ENCODE results near the gene DNAH14.
"Not testable (repeated sequence)": the region's sequence is repeated elsewhere in the genome, so short reads cannot be mapped to it uniquely, and the experiment has no call there.

Gene DNAH14

GRCh38 chr1:225329041-225329440, 399.6 kb downstream of the DNAH14 start:
- H3K27ac Mint-ChIP-seq: no peak overlapping the region
- no peaks in the 10 kb centered on the region for H3K4me1 Mint-ChIP-seq (ENCODE audit: low read depth)
- no peak overlapping the region for H3K4me3 Mint-ChIP-seq
- peaks cover 3% of the 10 kb centered on the region for H3K27me3 Mint-ChIP-seq
- H3K36me3 Mint-ChIP-seq (ENCODE audit: low read depth): no peaks in the 10 kb centered on the region
- no peaks in the 10 kb centered on the region for H3K9me3 Mint-ChIP-seq
- no peak for DNase-seq

- not testable (repeated sequence) for H3K4me1 Mint-ChIP-seq (ENCODE audit: low read depth); DNase-seq; H3K4me3 Mint-ChIP-seq; H3K27me3 Mint-ChIP-seq; H3K36me3 Mint-ChIP-seq (ENCODE audit: low read depth); H3K9me3 Mint-ChIP-seq; H3K27ac Mint-ChIP-seq
Measured at GRCh38 chr1:225329996-225330395, 400.5 kb downstream of the DNAH14 start.

DNA sequence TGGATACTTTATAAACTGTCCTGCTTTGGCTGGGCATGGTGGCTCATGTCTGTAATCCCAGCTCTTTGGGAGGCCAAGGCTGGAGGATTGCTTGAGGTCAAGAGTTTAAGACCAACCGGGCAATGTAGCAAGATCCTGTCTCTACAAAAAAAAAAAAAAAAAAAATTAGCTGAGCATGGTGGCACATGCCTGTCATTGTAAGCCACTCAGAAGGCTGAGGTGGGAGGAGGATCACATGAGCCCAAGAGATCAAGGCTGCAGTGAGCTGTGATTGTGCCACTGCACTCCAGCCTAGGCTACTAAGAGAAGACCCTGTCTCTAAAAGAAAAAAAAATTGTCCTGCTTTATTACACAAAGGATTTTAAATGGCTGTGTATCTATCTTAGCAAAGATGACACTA, 403.2 kb downstream of the DNAH14 start:
- Mint-ChIP-seq H3K9me3 (no peaks in the 10 kb centered on the region), H3K4me1 (ENCODE audit: low read depth) (no peaks in the 10 kb centered on the region), H3K36me3 (ENCODE audit: low read depth) (no peaks in the 10 kb centered on the region), H3K27me3 (peaks cover 3% of the 10 kb centered on the region), H3K4me3 (no peak overlapping the region), H3K27ac (no peak overlapping the region)
- DNase-seq: no peak

- H3K4me1 Mint-ChIP-seq (ENCODE audit: low read depth); DNase-seq; H3K9me3 Mint-ChIP-seq; H3K4me3 Mint-ChIP-seq; H3K27me3 Mint-ChIP-seq; H3K27ac Mint-ChIP-seq; H3K36me3 Mint-ChIP-seq (ENCODE audit: low read depth): not testable (repeated sequence)
Measured at GRCh38 chr1:225335098-225335778, 405.8 kb downstream of the DNAH14 start.

DNA sequence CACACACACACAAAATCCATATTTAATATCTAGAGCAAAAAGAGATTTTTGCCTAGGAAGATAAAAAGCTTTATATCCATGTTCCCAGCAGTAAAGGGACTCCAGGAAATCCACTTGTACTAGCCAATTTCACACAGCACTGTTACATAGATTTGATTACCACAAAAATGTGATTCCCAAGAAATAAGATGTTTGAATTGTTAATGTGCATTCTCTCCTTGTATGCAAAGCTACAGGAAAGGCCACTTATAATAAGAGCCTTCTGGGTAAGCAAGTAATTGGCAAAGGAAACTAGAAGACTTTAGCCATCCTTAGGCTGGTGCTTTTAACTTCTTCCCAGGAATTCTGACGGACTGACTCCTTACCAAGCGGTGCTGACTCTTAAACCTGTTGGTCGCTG, 409.1 kb downstream of the DNAH14 start:
- Mint-ChIP-seq H3K27me3 (peaks cover 12% of the 10 kb centered on the region), H3K36me3 (ENCODE audit: low read depth) (no peaks in the 10 kb centered on the region), H3K4me3 (no peak overlapping the region), H3K9me3 (no peaks in the 10 kb centered on the region), H3K4me1 (ENCODE audit: low read depth) (no peaks in the 10 kb centered on the region), H3K27ac (no peak overlapping the region)
- DNase-seq: no peak

DNA sequence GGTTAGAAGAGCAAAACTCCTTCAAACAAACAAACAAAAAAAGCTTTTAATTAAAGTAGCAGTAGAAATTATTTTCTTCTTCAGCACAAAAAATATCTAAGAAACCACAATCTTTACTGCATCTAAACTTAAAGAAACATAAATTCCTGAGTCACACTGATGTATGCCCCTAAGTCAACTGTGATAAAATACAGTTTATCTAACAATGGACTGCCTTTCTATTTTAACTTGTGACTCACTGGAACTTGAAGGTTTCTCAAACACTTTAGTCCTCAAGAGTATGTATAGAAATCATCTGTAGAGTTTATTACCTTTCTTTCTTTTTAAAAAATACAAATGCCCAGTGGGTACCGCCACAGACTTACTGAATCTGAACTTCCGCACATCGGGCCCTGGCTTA, 412.2 kb downstream of the DNAH14 start:
- Mint-ChIP-seq H3K27me3 (peaks cover 23% of the 10 kb centered on the region), H3K27ac (no peak overlapping the region), H3K36me3 (ENCODE audit: low read depth) (no peaks in the 10 kb centered on the region), H3K9me3 (no peaks in the 10 kb centered on the region), H3K4me1 (ENCODE audit: low read depth) (no peaks in the 10 kb centered on the region), H3K4me3 (no peak overlapping the region)
- no peak for DNase-seq

DNA sequence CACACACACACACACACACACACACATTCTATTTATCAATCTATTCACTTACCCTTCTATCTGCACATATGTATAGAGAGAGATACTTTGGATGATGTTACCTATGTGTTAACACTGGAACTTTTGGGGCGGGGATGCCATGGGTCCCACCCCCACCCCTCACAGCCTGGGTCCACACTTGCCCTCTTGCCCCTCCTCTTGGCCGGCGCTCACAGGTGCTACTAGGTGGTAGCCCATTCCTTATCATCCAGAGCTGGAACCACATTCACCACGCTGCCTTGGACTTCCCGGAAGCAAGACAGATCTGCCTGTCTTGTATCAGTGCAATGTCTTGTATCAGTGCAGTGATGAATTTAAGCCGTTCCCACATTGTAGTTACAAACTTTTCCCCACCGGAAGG, 413.2 kb downstream of the DNAH14 start:
- peaks cover 27% of the 10 kb centered on the region for H3K27me3 Mint-ChIP-seq
- H3K27ac Mint-ChIP-seq: no peak overlapping the region
- peaks cover 2% of the 10 kb centered on the region for H3K4me1 Mint-ChIP-seq (ENCODE audit: low read depth)
- H3K9me3 Mint-ChIP-seq: no peaks in the 10 kb centered on the region
- DNase-seq: no peak
- no peaks in the 10 kb centered on the region for H3K36me3 Mint-ChIP-seq (ENCODE audit: low read depth)
- H3K4me3 Mint-ChIP-seq: no peak overlapping the region

DNA sequence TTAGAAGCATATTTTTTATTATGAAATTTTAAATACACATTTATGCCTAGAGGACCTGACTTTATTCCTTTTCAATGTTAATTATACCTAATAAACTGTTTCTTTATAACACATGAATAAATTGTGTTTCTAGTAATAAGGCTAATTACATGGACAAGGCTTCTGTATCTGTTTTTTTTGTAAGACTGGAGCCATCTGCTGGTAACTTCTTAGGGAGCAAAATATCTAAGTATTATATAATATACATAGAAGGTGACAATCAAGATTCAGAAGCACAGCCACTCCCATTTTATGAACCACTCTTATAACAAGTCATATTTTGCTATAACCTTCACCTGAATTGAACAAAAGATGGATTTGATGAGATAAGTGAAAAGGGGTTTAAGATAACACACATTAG, 414.1 kb downstream of the DNAH14 start:
- DNase-seq: no peak
- Mint-ChIP-seq H3K4me3 (no peak overlapping the region), H3K27ac (no peak overlapping the region), H3K4me1 (ENCODE audit: low read depth) (peaks cover 2% of the 10 kb centered on the region), H3K9me3 (peaks cover 3% of the 10 kb centered on the region), H3K27me3 (peaks cover 27% of the 10 kb centered on the region), H3K36me3 (ENCODE audit: low read depth) (no peaks in the 10 kb centered on the region)

DNA sequence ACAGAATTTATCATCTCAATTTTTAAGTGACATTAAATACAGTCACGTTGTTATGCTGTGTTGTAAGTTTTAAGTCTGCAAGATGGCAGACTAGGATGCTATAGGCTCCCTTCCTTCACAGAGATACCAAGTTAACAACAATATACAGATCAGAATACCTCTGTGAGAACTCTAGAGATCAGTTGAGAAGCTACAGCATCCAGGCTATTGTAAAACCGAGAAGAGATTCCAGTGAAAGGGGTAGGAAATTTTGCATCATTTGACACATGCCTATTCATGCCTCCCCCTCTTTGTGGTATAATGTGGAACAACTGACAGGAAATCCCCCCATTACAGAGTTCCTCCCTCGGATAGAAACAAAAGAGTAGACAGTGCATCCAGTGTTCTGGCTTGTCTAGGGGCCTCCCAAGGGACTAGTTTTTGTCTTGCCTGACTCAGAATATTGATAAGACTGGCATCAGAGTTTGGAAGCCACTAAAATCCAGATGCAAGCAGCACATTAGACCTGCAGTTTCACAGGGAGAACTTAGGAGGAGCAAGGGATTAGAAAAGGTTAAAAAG, 417.7 kb downstream of the DNAH14 start:
- peaks cover 3% of the 10 kb centered on the region for H3K9me3 Mint-ChIP-seq
- H3K4me3 Mint-ChIP-seq: no peak overlapping the region
- H3K36me3 Mint-ChIP-seq (ENCODE audit: low read depth): no peaks in the 10 kb centered on the region
- H3K27ac Mint-ChIP-seq: no peak overlapping the region
- peaks cover 25% of the 10 kb centered on the region for H3K27me3 Mint-ChIP-seq
- peaks cover 2% of the 10 kb centered on the region for H3K4me1 Mint-ChIP-seq (ENCODE audit: low read depth)
- DNase-seq: no peak

- no peak for DNase-seq
- H3K4me1 Mint-ChIP-seq (ENCODE audit: low read depth): peaks cover 2% of the 10 kb centered on the region
Measured at GRCh38 chr1:225348400-225348799, 418.9 kb downstream of the DNAH14 start.

DNA sequence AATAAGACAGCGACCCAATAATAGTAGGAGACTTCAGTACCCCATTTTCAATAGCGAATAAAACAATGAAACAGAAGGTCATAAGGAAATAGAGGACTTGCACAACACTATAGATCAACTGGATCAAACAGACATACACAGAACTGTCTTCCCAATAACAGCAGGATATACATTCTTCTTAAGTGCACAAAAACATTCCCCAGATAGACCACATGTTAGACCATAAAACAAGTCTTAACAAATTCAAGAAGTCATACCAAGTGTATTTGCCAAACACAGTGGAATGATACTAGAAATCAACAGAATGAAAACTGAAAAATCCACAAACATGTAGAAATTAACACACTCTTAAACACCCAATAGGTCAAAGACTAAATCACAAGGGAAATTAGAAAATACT, 420.4 kb downstream of the DNAH14 start:
- H3K27me3 Mint-ChIP-seq: peaks cover 21% of the 10 kb centered on the region

More at GRCh38 chr1:225348400-225348799, 418.9 kb downstream of the DNAH14 start:
- no peak overlapping the region for H3K4me3 Mint-ChIP-seq
- peaks cover 25% of the 10 kb centered on the region for H3K27me3 Mint-ChIP-seq
- H3K36me3 Mint-ChIP-seq (ENCODE audit: low read depth): no peaks in the 10 kb centered on the region
- no peak overlapping the region for H3K27ac Mint-ChIP-seq
- peaks cover 3% of the 10 kb centered on the region for H3K9me3 Mint-ChIP-seq

GRCh38 chr1:225350872-225351271, 421.4 kb downstream of the DNAH14 start:
- H3K27me3 Mint-ChIP-seq: peaks cover 17% of the 10 kb centered on the region
- no peak overlapping the region for H3K27ac Mint-ChIP-seq
- H3K4me1 Mint-ChIP-seq (ENCODE audit: low read depth): peaks cover 2% of the 10 kb centered on the region
- H3K9me3 Mint-ChIP-seq: peaks cover 3% of the 10 kb centered on the region
- no peak for DNase-seq
- H3K36me3 Mint-ChIP-seq (ENCODE audit: low read depth): no peaks in the 10 kb centered on the region
- H3K4me3 Mint-ChIP-seq: no peak overlapping the region

More for the DNA sequence above, 420.4 kb downstream of the DNAH14 start:
- Mint-ChIP-seq H3K4me1 (ENCODE audit: low read depth) (peaks cover 2% of the 10 kb centered on the region), H3K9me3 (peaks cover 3% of the 10 kb centered on the region), H3K4me3 (no peak overlapping the region), H3K36me3 (ENCODE audit: low read depth) (no peaks in the 10 kb centered on the region), H3K27ac (no peak overlapping the region)
- DNase-seq: no peak

DNA sequence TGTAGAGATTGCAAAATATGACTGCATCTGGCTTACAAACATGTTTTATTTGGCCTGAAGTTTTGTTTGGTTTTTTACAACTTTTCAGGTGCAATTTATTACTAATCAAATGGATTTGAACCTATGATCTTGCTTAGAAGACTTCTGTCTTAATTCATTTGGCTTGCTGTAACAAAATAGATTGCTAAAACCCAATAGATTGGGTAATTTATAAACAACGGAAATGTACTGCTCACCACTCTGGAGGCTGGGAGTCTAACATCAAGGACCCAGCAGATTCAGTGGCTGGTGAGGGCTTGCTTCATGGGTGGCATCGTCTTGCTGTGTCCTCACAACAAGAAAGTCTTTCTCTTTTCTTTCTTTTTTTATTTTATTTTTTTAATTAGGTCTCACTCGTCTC, 425.4 kb downstream of the DNAH14 start:
- Mint-ChIP-seq H3K36me3 (ENCODE audit: low read depth) (no peaks in the 10 kb centered on the region), H3K4me3 (no peak overlapping the region), H3K27ac (no peak overlapping the region), H3K4me1 (ENCODE audit: low read depth) (no peaks in the 10 kb centered on the region), H3K9me3 (no peaks in the 10 kb centered on the region), H3K27me3 (peaks cover 18% of the 10 kb centered on the region)
- DNase-seq: no peak

DNA sequence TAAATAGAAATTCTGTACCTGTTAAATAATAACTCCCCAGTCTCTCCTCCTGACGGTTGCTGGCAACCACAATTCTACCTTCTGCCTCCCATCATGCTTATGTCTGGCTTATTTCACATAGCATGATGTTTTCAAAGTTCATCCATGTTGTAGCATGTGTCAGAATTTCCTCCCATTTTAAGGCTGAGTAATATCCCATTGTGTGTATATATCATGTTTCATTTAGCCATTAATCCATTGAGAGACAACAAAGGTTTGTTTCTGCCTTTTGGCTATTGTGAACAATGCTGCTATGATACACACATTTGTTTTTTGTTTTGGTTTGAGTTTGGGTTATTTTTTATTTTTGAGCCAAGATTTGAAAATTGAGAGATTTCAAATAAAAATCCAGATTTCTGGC, 426.4 kb downstream of the DNAH14 start:
- H3K9me3 Mint-ChIP-seq: no peaks in the 10 kb centered on the region
- DNase-seq: no peak
- H3K4me3 Mint-ChIP-seq: no peak overlapping the region
- peaks cover 17% of the 10 kb centered on the region for H3K27me3 Mint-ChIP-seq
- no peaks in the 10 kb centered on the region for H3K36me3 Mint-ChIP-seq (ENCODE audit: low read depth)
- no peak overlapping the region for H3K27ac Mint-ChIP-seq
- H3K4me1 Mint-ChIP-seq (ENCODE audit: low read depth): no peaks in the 10 kb centered on the region

DNA sequence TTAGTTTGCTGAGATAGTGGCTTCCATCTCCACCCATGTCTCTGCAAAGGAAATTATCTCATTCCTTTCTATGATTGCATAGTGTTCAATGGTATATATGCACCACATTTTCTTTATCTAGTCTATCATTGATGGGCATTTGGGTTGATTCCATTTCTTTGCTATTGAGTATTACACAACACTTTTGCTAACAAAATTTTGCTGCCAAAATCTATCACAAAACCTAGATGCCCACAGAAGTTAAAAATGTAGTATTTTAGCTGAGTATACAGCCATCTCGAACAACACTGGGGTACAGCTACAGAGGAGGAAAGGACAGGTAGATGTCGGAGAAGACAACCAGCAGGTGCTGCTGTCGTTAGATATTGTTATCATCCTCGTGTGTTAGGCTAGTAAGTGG, 430.6 kb downstream of the DNAH14 start:
- DNase-seq: no peak
- Mint-ChIP-seq H3K9me3 (no peaks in the 10 kb centered on the region), H3K4me3 (no peak overlapping the region), H3K36me3 (ENCODE audit: low read depth) (no peaks in the 10 kb centered on the region), H3K27ac (no peak overlapping the region), H3K27me3 (peaks cover 15% of the 10 kb centered on the region), H3K4me1 (ENCODE audit: low read depth) (no peaks in the 10 kb centered on the region)

DNA sequence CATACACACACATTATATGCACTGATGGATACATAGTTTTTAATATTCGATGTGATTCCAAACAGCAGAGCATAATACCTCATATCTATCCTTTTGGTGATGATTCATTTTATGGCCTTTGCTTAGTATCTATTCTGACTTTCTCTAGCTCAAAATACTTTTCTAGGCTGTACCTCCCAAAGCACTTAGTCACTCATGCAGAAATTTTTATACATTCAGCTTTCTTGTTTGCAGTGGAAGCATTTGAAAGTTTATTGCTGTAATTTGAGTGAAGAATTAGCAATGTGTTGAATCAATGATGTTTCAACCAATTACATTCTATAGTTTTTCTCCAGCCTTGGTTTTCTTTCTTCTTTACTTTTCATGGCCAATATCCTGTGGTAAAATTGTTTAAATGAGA, 431.7 kb downstream of the DNAH14 start:
- H3K9me3 Mint-ChIP-seq: no peaks in the 10 kb centered on the region
- H3K4me1 Mint-ChIP-seq (ENCODE audit: low read depth): no peaks in the 10 kb centered on the region
- H3K4me3 Mint-ChIP-seq: no peak overlapping the region
- peaks cover 12% of the 10 kb centered on the region for H3K27me3 Mint-ChIP-seq
- no peak for DNase-seq
- H3K36me3 Mint-ChIP-seq (ENCODE audit: low read depth): no peaks in the 10 kb centered on the region
- no peak overlapping the region for H3K27ac Mint-ChIP-seq

Measured in activated T-cell treated with anti-CD3 and anti-CD28 coated beads, Interleukin-2, amount 50 U/mL, for 24 hours (primary cell).